ENCODE data around the gene TGFBR2. TPM values are rescaled to one million over a fixed set of nuclear protein-coding genes. Genes with fewer than 3 reads are reported as not detected.

The TGFBR2 gene
- total and polyA plus RNA-seq, 4 donors, result 13.9 to 61.2 (median 33.7) TPM

- TF ChIP-seq CTCF (IDR thresholded peaks at IDR 0.05; ENCODE audit: low read depth, low read length, missing input control), result no peak
- TF ChIP-seq FOXA2 (IDR thresholded peaks at IDR 0.05), result no peak
Measured at GRCh38 chr3:30673425-30674341, 67.3 kb downstream of the TGFBR2 start (continued).

GRCh38 chr3:30675006-30675405 is 68.6 kb downstream of the TGFBR2 start:
- WGBS, result 98% methylated on average over 2 of the region's 2 CpGs
- H3K27ac ChIP-seq (ENCODE audit: low read depth in 1 of 2, low read length in 2 of 2), result no peak overlapping the region
- H3K9me3 ChIP-seq (ENCODE audit: control insufficient read depth in 4 of 4, low read length in 3 of 4), result no peaks in the 10 kb centered on the region
- no peak overlapping the region for H3K4me3 ChIP-seq (ENCODE audit: low read depth in 1 of 3, low read length in 3 of 3)
- H3K27me3 ChIP-seq (ENCODE audit: control insufficient read depth in 4 of 4, insufficient read depth in 4 of 4, low read length in 3 of 4), result no peaks in the 10 kb centered on the region
- TF ChIP-seq JUND (IDR thresholded peaks at IDR 0.05), result no peak
- no peak for TF ChIP-seq MAX (IDR thresholded peaks at IDR 0.05)
- no peak for TF ChIP-seq GABPA (IDR thresholded peaks at IDR 0.05 in 1 of 2, conservative IDR thresholded peaks at IDR 0.05 in 1 of 2)
- TF ChIP-seq FOXA2 (IDR thresholded peaks at IDR 0.05), result no peak
- H3K4me1 ChIP-seq (ENCODE audit: control insufficient read depth in 4 of 4, insufficient read depth in 4 of 4, low read length in 3 of 4), result no peaks in the 10 kb centered on the region
- peaks cover 14 to 66% (median 31%) of the 10 kb centered on the region in 4 donors for H3K36me3 ChIP-seq (ENCODE audit: control insufficient read depth in 4 of 4, insufficient read depth in 3 of 4, low read depth in 1 of 4, low read length in 3 of 4)
- no peak overlapping the region for H3K9ac ChIP-seq (ENCODE audit: low read depth in 1 of 2, low read length in 2 of 2)
- DNase-seq (ENCODE audit: low spot score), result no peak

GRCh38 chr3:30675774-30676173 is 69.4 kb downstream of the TGFBR2 start:
- TF ChIP-seq SP1 (IDR thresholded peaks at IDR 0.05), result no peak
- TF ChIP-seq GABPA (IDR thresholded peaks at IDR 0.05 in 1 of 2, conservative IDR thresholded peaks at IDR 0.05 in 1 of 2), result no peak
- TF ChIP-seq ZBTB33 (IDR thresholded peaks at IDR 0.05), result no peak
- no peak for TF ChIP-seq TAF1 (conservative IDR thresholded peaks at IDR 0.05)
- TF ChIP-seq HNF4G (IDR thresholded peaks at IDR 0.05), result no peak
- TF ChIP-seq CTCF (IDR thresholded peaks at IDR 0.05; ENCODE audit: low read depth, low read length, missing input control), result no peak
- TF ChIP-seq ATF3 (IDR thresholded peaks at IDR 0.05), result no peak
- TF ChIP-seq RXRA (IDR thresholded peaks at IDR 0.05), result no peak
- no peak for TF ChIP-seq EGR1 (IDR thresholded peaks at IDR 0.05; ENCODE audit: low read depth in 2 of 2)
- no peak for TF ChIP-seq REST (IDR thresholded peaks at IDR 0.05)
- TF ChIP-seq HNF4A (conservative IDR thresholded peaks at IDR 0.05), result no peak
- DNase-seq (ENCODE audit: low spot score), result no peak
- no peaks in the 10 kb centered on the region for H3K4me1 ChIP-seq (ENCODE audit: control insufficient read depth in 4 of 4, insufficient read depth in 4 of 4, low read length in 3 of 4)
- 90% methylated on average over 5 of the region's 5 CpGs for WGBS
- H3K9ac ChIP-seq (ENCODE audit: low read depth in 1 of 2, low read length in 2 of 2), result no peak overlapping the region
- H3K36me3 ChIP-seq (ENCODE audit: control insufficient read depth in 4 of 4, insufficient read depth in 3 of 4, low read depth in 1 of 4, low read length in 3 of 4), result peaks cover 14 to 63% (median 32%) of the 10 kb centered on the region in 4 donors
- no peaks in the 10 kb centered on the region for H3K27me3 ChIP-seq (ENCODE audit: control insufficient read depth in 4 of 4, insufficient read depth in 4 of 4, low read length in 3 of 4)
- no peaks in the 10 kb centered on the region for H3K9me3 ChIP-seq (ENCODE audit: control insufficient read depth in 4 of 4, low read length in 3 of 4)
- no peak overlapping the region for H3K4me3 ChIP-seq (ENCODE audit: low read depth in 1 of 3, low read length in 3 of 3)
- H3K27ac ChIP-seq (ENCODE audit: low read depth in 1 of 2, low read length in 2 of 2), result no peak overlapping the region
